ENCODE measurements around the gene PPIL1. TPM values are rescaled to one million over a fixed set of nuclear protein-coding genes. Genes with fewer than 3 reads are reported as not detected.
"Not testable (repeated sequence)": the region's sequence is repeated elsewhere in the genome, so short reads cannot be mapped to it uniquely, and the experiment has no call there.

PPIL1 gene
- total RNA-seq, 6 experiments from 2014 or later, result 36.1 to 46.8 (median 39.6) TPM

- no peak for DNase-seq
- TF ChIP-seq CTCF (IDR thresholded peaks at IDR 0.05), result no peak
- no peaks in the 10 kb centered on the region for H3K36me3 Mint-ChIP-seq (ENCODE audit: low read depth)
- H3K4me3 Mint-ChIP-seq, result no peak overlapping the region
- H3K27ac Mint-ChIP-seq, result no peak overlapping the region
- H3K27me3 Mint-ChIP-seq (ENCODE audit: insufficient read depth), result peaks cover 4% of the 10 kb centered on the region
- no peaks in the 10 kb centered on the region for H3K9me3 Mint-ChIP-seq
- H3K4me1 Mint-ChIP-seq (ENCODE audit: low read depth), result peaks cover 7% of the 10 kb centered on the region
Observed at GRCh38 chr6:36815962-36816735, 58.5 kb downstream of the PPIL1 start.

GRCh38 chr6:36814249-36814648 lies 60.4 kb downstream of the PPIL1 start:
- no peaks in the 10 kb centered on the region for H3K9me3 Mint-ChIP-seq
- DNase-seq, result no peak
- H3K36me3 Mint-ChIP-seq (ENCODE audit: low read depth), result no peaks in the 10 kb centered on the region
- peaks cover 8% of the 10 kb centered on the region for H3K27me3 Mint-ChIP-seq (ENCODE audit: insufficient read depth)
- H3K27ac Mint-ChIP-seq, result no peak overlapping the region
- H3K4me3 Mint-ChIP-seq, result no peak overlapping the region
- no peaks in the 10 kb centered on the region for H3K4me1 Mint-ChIP-seq (ENCODE audit: low read depth)
- no peak for TF ChIP-seq CTCF (IDR thresholded peaks at IDR 0.05)

GRCh38 chr6:36813526-36813925 lies 61.1 kb downstream of the PPIL1 start:
- DNase-seq, result no peak
- Mint-ChIP-seq H3K36me3 (ENCODE audit: low read depth) (no peaks in the 10 kb centered on the region), H3K4me1 (ENCODE audit: low read depth) (no peaks in the 10 kb centered on the region), H3K27me3 (ENCODE audit: insufficient read depth) (peaks cover 14% of the 10 kb centered on the region), H3K27ac (no peak overlapping the region), H3K9me3 (no peaks in the 10 kb centered on the region), H3K4me3 (no peak overlapping the region)
- TF ChIP-seq CTCF (IDR thresholded peaks at IDR 0.05), result no peak

- not testable (repeated sequence) for H3K36me3 Mint-ChIP-seq (ENCODE audit: low read depth); H3K9me3 Mint-ChIP-seq; H3K4me1 Mint-ChIP-seq (ENCODE audit: low read depth); DNase-seq; H3K27ac Mint-ChIP-seq; H3K4me3 Mint-ChIP-seq
- H3K27me3 Mint-ChIP-seq (ENCODE audit: insufficient read depth), result peaks cover 19% of the 10 kb centered on the region
Observed at GRCh38 chr6:36813047-36813446, 61.6 kb downstream of the PPIL1 start.

GRCh38 chr6:36809941-36810803 lies 64.4 kb downstream of the PPIL1 start:
- Mint-ChIP-seq H3K9me3 (no peaks in the 10 kb centered on the region), H3K4me1 (ENCODE audit: low read depth) (no peaks in the 10 kb centered on the region), H3K27me3 (ENCODE audit: insufficient read depth) (peaks cover 34% of the 10 kb centered on the region), H3K4me3 (no peak overlapping the region), H3K27ac (no peak overlapping the region), H3K36me3 (ENCODE audit: low read depth) (no peaks in the 10 kb centered on the region)
- no peak for DNase-seq
- no peak for TF ChIP-seq CTCF (IDR thresholded peaks at IDR 0.05)

GRCh38 chr6:36809156-36809555 lies 65.4 kb downstream of the PPIL1 start:
- H3K9me3 Mint-ChIP-seq, result no peaks in the 10 kb centered on the region
- TF ChIP-seq CTCF (IDR thresholded peaks at IDR 0.05), result no peak
- no peaks in the 10 kb centered on the region for H3K36me3 Mint-ChIP-seq (ENCODE audit: low read depth)
- H3K27ac Mint-ChIP-seq, result no peak overlapping the region
- no peak for DNase-seq
- peaks cover 34% of the 10 kb centered on the region for H3K27me3 Mint-ChIP-seq (ENCODE audit: insufficient read depth)
- H3K4me1 Mint-ChIP-seq (ENCODE audit: low read depth), result no peaks in the 10 kb centered on the region
- H3K4me3 Mint-ChIP-seq, result no peak overlapping the region

All from HFFc6 (cell line).